Cardiac muscle cell (in vitro differentiated cells and primary cell): ENCODE results near the gene SNAP29. TPM values are rescaled to one million over a fixed set of nuclear protein-coding genes. Genes with fewer than 3 reads are reported as not detected.
"Not testable (repeated sequence)": the region's sequence is repeated elsewhere in the genome, so short reads cannot be mapped to it uniquely, and the experiment has no call there.

Experiments
- DNase-seq, 2 donors: peaks; one replicate each; pipeline versions ENCODE4 v3.0.0 to v3.0.0-alpha.2; 2010 to 2017; ENCODE audit warnings: low read depth in 1 of 2, low spot score in 1 of 2
- H3K27ac ChIP-seq: fragments of 200-600 bp; sonication (generic); 2 replicates; pipeline ENCODE4 v1.5.1; 2016
- H3K27me3 ChIP-seq: fragments of 200-600 bp; sonication (generic); 2 replicates; pipeline ENCODE4 v1.6.0; 2016; ENCODE audit warnings: control low read depth
- H3K36me3 ChIP-seq: fragments of 200-600 bp; sonication (generic); 2 replicates; pipeline ENCODE4 v1.5.1; 2016; ENCODE audit warnings: control low read depth
- H3K4me1 ChIP-seq: fragments of 200-600 bp; sonication (generic); 2 replicates; pipeline ENCODE4 v1.8.1; 2017; ENCODE audit warnings: low read depth, mild to moderate bottlenecking, mixed run types
- H3K4me3 ChIP-seq: fragments of 200-600 bp; sonication (generic); 2 replicates; pipeline ENCODE4 v1.5.1; 2016; ENCODE audit warnings: mild to moderate bottlenecking
- H3K9me3 ChIP-seq: fragments of 200-600 bp; sonication (generic); 2 replicates; pipeline ENCODE4 v1.5.1; 2017; ENCODE audit warnings: low read depth, mild to moderate bottlenecking, control low read depth
- CTCF ChIP-seq: IDR thresholded peaks from 2 replicates; pipeline ENCODE4 v1.5.1; 2012; ENCODE audit warnings: low read depth, mild to moderate bottlenecking, low read length
- polyA plus RNA-seq: library from polyadenylated mRNA; unstranded; fragments of >200 nt; fragmentation: Nextera tagmentation; extraction: Ambion mirVana; gene quantifications from 2 replicates; pipeline ENCODE4 v1.2.1, GENCODE V29; 2016
- total RNA-seq: library from RNA; depleted of rRNA; stranded (reverse); fragments of >200 nt; gene quantifications from 2 replicates; pipeline ENCODE4 v1.2.3, GENCODE V29; 2016

SNAP29 gene
- total and polyA plus RNA-seq, 2 experiments from 2014 or later: 22.0 to 37.9 TPM

GRCh38 chr22:20819471-20819870 is 39.3 kb upstream of the SNAP29 start:
- Histone ChIP-seq H3K36me3 (peaks cover 24% of the 10 kb centered on the region), H3K4me3 (no peak overlapping the region), H3K9me3 (no peaks in the 10 kb centered on the region), H3K27me3 (no peaks in the 10 kb centered on the region), H3K4me1 (no peaks in the 10 kb centered on the region), H3K27ac (no peak overlapping the region)
- no peak for TF ChIP-seq CTCF
- DNase-seq: no peak

GRCh38 chr22:20821717-20822239 is 37.0 kb upstream of the SNAP29 start:
- H3K4me3 ChIP-seq, H3K9me3 ChIP-seq, H3K27me3 ChIP-seq, H3K27ac ChIP-seq, DNase-seq, H3K4me1 ChIP-seq: not testable (repeated sequence)
- H3K36me3 ChIP-seq: peaks cover 24% of the 10 kb centered on the region

- no peak overlapping the region for H3K27ac ChIP-seq
- H3K4me1 ChIP-seq: no peaks in the 10 kb centered on the region
- no peak overlapping the region for H3K4me3 ChIP-seq
- H3K36me3 ChIP-seq: peaks cover 24% of the 10 kb centered on the region
- H3K27me3 ChIP-seq: no peaks in the 10 kb centered on the region
- no peaks in the 10 kb centered on the region for H3K9me3 ChIP-seq
- no peak for DNase-seq
- TF ChIP-seq CTCF: no peak
Measured at GRCh38 chr22:20822240-20822639, 36.6 kb upstream of the SNAP29 start.

- no peak for DNase-seq
- Histone ChIP-seq H3K9me3 (no peaks in the 10 kb centered on the region), H3K4me3 (no peak overlapping the region), H3K4me1 (no peaks in the 10 kb centered on the region), H3K27me3 (no peaks in the 10 kb centered on the region), H3K36me3 (peaks cover 19% of the 10 kb centered on the region), H3K27ac (no peak overlapping the region)
- TF ChIP-seq CTCF: no peak
Measured at GRCh38 chr22:20823264-20823663, 35.5 kb upstream of the SNAP29 start.

GRCh38 chr22:20825216-20825615 is 33.6 kb upstream of the SNAP29 start:
- H3K27ac ChIP-seq: not testable (repeated sequence)

GRCh38 chr22:20825624-20826023 is 33.2 kb upstream of the SNAP29 start:
- H3K27me3 ChIP-seq: no peaks in the 10 kb centered on the region
- peaks cover 13% of the 10 kb centered on the region for H3K36me3 ChIP-seq
- DNase-seq: no peak
- H3K27ac ChIP-seq: no peak overlapping the region
- no peak for TF ChIP-seq CTCF
- no peaks in the 10 kb centered on the region for H3K9me3 ChIP-seq
- no peak overlapping the region for H3K4me3 ChIP-seq
- H3K4me1 ChIP-seq: no peaks in the 10 kb centered on the region

More at GRCh38 chr22:20825216-20825615, 33.6 kb upstream of the SNAP29 start:
- not testable (repeated sequence) for H3K4me1 ChIP-seq, H3K9me3 ChIP-seq, DNase-seq, H3K4me3 ChIP-seq, H3K27me3 ChIP-seq
- H3K36me3 ChIP-seq: peaks cover 12% of the 10 kb centered on the region

- H3K4me3 ChIP-seq, H3K4me1 ChIP-seq, H3K27ac ChIP-seq, H3K27me3 ChIP-seq, DNase-seq, H3K9me3 ChIP-seq: not testable (repeated sequence)
- H3K36me3 ChIP-seq: peaks cover 13% of the 10 kb centered on the region
Measured at GRCh38 chr22:20826373-20827152, 32.2 kb upstream of the SNAP29 start.
